ENCODE results near the gene SLC44A3. TPM values are rescaled to one million over a fixed set of nuclear protein-coding genes. Genes with fewer than 3 reads are reported as not detected.
A peak's percentile ranks its signal among the peaks of the same experiment; 100 is the strongest.

Gene SLC44A3
- total RNA-seq, 1 experiment from 2014 or later, result 3.8 TPM

DNA sequence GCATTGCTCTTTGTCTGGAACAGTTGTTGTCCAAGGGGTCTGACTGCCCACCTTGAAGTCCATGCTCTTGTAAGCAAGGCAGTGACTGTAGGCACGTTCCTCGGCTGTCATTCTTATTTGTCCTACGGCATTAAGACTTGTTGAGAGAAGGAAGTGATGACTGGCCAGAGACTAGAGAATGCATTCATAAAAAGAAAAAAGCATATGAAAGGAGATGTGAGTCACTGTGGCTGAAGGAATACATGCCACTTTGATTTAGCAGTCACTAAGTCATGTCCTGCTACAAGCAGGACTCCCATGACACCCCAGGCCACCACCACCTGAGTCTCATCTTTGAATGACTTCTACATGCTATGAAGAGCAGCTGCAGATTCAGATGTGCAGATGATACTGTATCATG is 56.2 kb downstream of the SLC44A3 start:
- H3K27ac ChIP-seq, result peak overlapping the region; percentile 17; the same call in 1 of the 2 replicates
- H3K27me3 ChIP-seq (replicated peaks), result no peaks in the 10 kb centered on the region
- H3K4me3 ChIP-seq, result no peak overlapping the region
- no peaks in the 10 kb centered on the region; the same call in 1 of the 2 replicates for H3K36me3 ChIP-seq
- DNase-seq (ENCODE audit: low read depth in 1 of 2, low spot score in 2 of 2), result peak; percentile 46 to 62
- no peaks in the 10 kb centered on the region for H3K9me3 ChIP-seq (replicated peaks)
- H3K4me1 ChIP-seq (replicated peaks), result peaks cover 24% of the 10 kb centered on the region

DNA sequence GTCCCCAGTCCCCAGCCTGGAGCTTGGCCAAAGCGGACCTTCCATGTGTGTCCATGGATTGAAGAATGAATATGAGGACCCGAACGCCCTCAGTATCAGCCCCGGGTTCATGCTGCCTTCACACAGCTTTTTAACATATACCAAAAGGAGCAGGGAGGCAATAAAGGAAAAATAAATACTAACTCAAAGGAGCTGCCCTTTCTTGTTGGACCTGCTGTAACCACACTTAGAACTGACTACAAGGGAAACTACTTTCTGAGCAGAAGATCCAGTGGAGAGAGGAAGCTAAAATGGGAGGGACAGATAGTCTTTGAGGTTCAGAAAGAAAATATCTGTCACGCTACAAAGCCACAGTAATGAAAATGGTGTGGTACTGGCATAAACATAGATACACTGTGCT is 58.2 kb downstream of the SLC44A3 start:
- H3K9me3 ChIP-seq (replicated peaks), result no peaks in the 10 kb centered on the region
- DNase-seq (ENCODE audit: low read depth in 1 of 2, low spot score in 2 of 2), result no peak
- H3K27ac ChIP-seq, result no peak overlapping the region

DNA sequence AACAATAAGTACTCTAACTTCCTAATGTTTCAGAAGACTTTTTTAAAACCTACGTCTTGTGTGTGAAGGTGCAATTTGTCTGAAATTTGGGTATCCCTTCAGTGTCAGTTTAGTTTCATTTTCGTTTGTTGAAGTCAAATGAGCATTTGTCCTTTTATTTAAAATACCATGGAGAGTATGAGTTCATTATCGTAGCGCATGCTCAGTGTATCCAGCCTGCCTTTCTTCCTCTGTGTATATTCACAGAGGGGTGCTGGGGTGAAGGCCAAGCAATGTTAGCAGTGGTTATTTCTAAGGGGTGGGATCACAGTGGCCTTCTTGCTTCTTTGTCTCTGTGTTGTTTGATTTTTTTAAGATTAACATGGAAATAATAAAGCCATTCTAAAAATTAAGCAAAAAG is 63.5 kb downstream of the SLC44A3 start:
- no peaks in the 10 kb centered on the region for H3K36me3 ChIP-seq
- H3K4me1 ChIP-seq (replicated peaks), result peaks cover 26% of the 10 kb centered on the region
- H3K4me3 ChIP-seq, result no peak overlapping the region
- no peaks in the 10 kb centered on the region for H3K27me3 ChIP-seq (replicated peaks)
- no peaks in the 10 kb centered on the region for H3K9me3 ChIP-seq (replicated peaks)
- peak in 1 of 2 experiments; percentile 59 for DNase-seq (ENCODE audit: low read depth in 1 of 2, low spot score in 2 of 2)
- peak overlapping the region; percentile 70 for H3K27ac ChIP-seq

More for the DNA sequence above, 58.2 kb downstream of the SLC44A3 start:
- Histone ChIP-seq H3K27me3 (replicated peaks) (no peaks in the 10 kb centered on the region), H3K36me3 (no peaks in the 10 kb centered on the region), H3K4me3 (no peak overlapping the region), H3K4me1 (replicated peaks) (peaks cover 27% of the 10 kb centered on the region)

DNA sequence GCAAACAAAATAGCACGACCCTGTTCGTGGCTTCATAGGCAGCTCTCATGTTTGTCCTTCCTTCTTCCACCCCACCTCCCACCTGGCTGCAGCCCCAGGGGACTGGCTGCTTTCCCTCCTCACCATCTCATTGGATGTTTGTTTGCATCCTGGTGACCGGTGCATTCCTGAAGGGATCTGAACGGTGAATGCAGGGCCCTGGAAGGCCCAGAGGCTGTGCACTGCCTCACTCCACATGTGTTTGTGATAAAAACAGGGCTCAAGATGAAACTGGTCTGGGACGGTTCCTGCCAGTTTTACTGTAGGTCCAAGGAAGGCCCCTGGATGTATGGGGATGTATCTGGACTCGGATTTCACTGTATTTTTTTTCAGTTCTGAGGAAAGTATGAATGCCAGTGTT is 63.9 kb downstream of the SLC44A3 start:
- no peak overlapping the region for H3K4me3 ChIP-seq
- H3K36me3 ChIP-seq, result no peaks in the 10 kb centered on the region
- H3K4me1 ChIP-seq (replicated peaks), result peaks cover 24% of the 10 kb centered on the region
- peak; percentile 59 to 67 for DNase-seq (ENCODE audit: low read depth in 1 of 2, low spot score in 2 of 2)
- H3K27ac ChIP-seq, result peak overlapping the region; percentile 70
- H3K9me3 ChIP-seq (replicated peaks), result no peaks in the 10 kb centered on the region
- H3K27me3 ChIP-seq (replicated peaks), result no peaks in the 10 kb centered on the region

DNA sequence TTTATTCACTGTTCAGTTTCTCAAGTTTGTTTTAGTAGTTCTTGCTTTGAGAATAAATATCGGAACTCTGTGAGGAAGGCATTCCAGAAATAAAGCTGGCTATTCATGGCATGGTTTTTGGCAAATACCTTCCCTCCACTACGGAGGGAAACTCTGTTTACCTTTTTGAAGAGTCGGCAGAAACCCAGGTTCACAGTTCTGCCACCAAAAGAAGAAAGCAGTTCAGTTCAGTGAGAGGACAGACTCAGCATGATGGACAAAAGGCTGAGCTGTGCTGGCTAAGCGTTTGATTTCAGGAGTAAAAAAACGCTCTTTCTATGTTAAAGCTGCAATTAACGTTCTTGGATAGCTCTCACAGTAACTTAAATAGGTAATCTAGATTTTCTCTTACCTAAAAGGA is 64.3 kb downstream of the SLC44A3 start:
- H3K4me3 ChIP-seq, result no peak overlapping the region

DNA sequence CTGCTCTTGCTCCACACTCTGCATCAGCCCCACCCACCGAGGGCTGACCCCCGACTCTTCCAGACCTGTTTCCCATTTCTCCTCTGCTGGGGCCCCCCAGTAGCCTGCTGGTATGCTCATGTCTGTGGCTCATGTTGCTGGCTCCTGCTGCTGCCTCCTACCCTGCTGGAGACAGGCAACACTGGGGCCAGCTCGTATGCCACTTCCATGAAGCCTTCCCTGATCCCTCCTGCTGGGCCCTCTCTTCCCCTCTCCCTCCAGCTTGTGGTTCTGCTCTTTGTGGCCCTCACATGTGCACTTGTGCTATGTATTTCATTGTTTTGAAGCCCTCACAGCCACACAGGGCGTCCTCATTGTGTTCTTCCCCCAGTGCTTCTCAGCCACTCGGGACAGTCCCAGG is 66.2 kb downstream of the SLC44A3 start:
- Histone ChIP-seq H3K4me3 (no peak overlapping the region), H3K36me3 (peaks cover 5% of the 10 kb centered on the region), H3K4me1 (replicated peaks) (peaks cover 24% of the 10 kb centered on the region), H3K9me3 (replicated peaks) (no peaks in the 10 kb centered on the region), H3K27ac (no peak overlapping the region), H3K27me3 (replicated peaks) (no peaks in the 10 kb centered on the region)
- DNase-seq (ENCODE audit: low read depth in 1 of 2, low spot score in 2 of 2), result no peak

More for the DNA sequence above, 64.3 kb downstream of the SLC44A3 start:
- Histone ChIP-seq H3K27ac (peak overlapping the region; percentile 70), H3K36me3 (no peaks in the 10 kb centered on the region), H3K27me3 (replicated peaks) (no peaks in the 10 kb centered on the region), H3K4me1 (replicated peaks) (peaks cover 24% of the 10 kb centered on the region), H3K9me3 (replicated peaks) (no peaks in the 10 kb centered on the region)
- DNase-seq (ENCODE audit: low read depth in 1 of 2, low spot score in 2 of 2), result no peak

DNA sequence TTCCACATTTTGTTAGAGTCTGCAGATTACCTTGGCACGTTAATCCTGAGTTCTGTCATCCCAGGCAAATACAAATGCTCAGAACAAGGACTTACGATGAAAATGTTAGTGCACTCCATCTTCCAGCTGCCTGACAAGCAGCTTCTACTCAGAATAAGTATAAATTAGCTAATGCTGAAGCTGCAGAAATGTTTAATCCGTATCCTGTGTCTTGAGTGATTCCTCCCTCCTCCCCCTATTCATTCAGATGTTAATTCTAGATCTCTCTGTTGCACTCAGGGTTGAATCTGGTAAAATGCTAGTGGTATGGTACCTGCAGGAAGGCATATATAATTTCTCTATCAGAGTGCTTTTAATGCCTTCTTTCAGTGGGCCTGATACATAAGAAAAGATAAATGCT is 66.9 kb downstream of the SLC44A3 start:
- no peak for DNase-seq (ENCODE audit: low read depth in 1 of 2, low spot score in 2 of 2)
- H3K4me1 ChIP-seq (replicated peaks), result peaks cover 24% of the 10 kb centered on the region
- no peaks in the 10 kb centered on the region for H3K9me3 ChIP-seq (replicated peaks)
- no peaks in the 10 kb centered on the region for H3K27me3 ChIP-seq (replicated peaks)
- H3K36me3 ChIP-seq, result peaks cover 13% of the 10 kb centered on the region
- no peak overlapping the region for H3K4me3 ChIP-seq
- no peak overlapping the region for H3K27ac ChIP-seq

DNA sequence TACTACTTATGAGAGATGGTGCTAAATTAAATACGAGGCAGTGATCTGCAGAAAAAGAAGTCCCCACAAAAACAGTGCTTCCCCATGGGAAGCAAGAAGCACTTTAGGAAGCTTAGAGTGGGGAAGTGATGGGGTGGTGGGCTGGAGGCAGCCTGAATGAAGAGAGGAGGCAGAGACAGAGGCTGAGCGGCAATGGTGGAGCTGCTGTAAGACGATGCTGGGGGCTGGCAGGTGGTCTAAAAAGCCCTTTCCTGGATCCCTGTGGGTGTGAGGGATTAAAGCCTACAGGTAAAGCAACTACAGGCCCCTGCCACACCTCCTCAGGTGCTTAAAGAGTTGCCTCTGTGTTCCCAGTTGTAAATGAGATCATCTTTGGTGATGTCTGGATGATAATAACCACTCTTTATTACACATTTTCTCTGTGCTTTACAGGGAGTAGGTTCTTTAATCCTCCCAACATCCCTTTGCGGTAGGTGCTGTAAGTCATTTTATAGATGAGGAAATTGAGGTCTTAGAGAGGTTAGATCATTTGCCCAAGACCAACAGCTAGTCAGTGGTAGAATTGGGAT is 67.5 kb downstream of the SLC44A3 start:
- Histone ChIP-seq H3K9me3 (replicated peaks) (no peaks in the 10 kb centered on the region), H3K27ac (no peak overlapping the region), H3K27me3 (replicated peaks) (no peaks in the 10 kb centered on the region), H3K36me3 (peaks cover 18% of the 10 kb centered on the region), H3K4me3 (no peak overlapping the region), H3K4me1 (replicated peaks) (peaks cover 24% of the 10 kb centered on the region)
- DNase-seq (ENCODE audit: low read depth in 1 of 2, low spot score in 2 of 2), result no peak

DNA sequence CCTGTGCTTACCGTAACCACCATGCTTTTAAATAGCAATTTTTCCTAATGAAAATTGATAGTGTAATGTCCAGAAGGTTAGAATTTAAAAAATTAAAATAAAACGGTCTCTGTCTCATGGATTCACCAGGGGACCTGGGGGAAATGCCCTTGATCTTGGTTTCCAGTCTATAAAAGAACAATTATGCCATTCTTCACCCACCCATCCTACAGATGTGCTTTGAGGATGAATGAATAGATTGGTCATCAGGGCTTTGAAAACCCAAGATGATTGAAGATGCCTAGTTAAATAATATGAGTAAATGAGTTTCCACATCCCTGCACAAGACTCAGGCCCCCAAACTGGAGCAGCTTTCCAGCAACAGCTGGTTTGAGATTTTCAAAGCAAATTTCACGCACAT is 68.0 kb downstream of the SLC44A3 start:
- no peak for DNase-seq (ENCODE audit: low read depth in 1 of 2, low spot score in 2 of 2)
- no peaks in the 10 kb centered on the region for H3K27me3 ChIP-seq (replicated peaks)
- H3K36me3 ChIP-seq, result peaks cover 24% of the 10 kb centered on the region
- no peaks in the 10 kb centered on the region for H3K9me3 ChIP-seq (replicated peaks)
- H3K4me3 ChIP-seq, result no peak overlapping the region
- peaks cover 23% of the 10 kb centered on the region for H3K4me1 ChIP-seq (replicated peaks)
- H3K27ac ChIP-seq, result no peak overlapping the region

DNA sequence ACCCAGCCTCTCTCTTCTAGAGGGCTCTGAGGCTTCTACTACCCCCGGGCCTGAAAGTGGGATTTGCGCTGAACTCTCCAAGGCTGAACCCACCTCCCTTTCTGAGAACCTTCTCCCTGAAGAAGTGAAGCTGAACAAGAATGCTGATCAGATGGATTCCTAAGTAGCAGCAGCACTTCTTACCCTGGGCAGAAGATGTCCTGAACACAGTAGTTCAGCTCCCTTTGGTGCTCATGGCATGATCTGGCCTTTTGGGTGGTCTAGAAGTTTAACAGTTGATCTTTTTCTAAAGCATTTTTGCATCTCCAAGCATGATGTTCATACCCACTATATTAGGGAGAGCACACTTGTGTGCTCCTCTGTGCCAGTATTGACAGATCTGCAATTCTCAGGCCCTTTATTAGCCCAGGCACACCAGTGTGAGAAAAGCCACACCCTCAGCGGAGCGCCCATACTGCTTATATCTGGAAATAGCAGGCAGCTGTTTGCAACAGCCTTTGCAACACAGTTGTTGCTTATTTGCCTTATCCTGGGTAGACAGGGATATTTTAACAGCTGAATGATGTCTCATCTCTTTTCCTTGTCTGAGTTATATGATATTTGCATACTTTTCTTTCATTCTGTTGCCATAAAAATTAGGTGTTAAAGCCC is 72.6 kb downstream of the SLC44A3 start:
- peaks cover 69% of the 10 kb centered on the region for H3K36me3 ChIP-seq
- H3K4me3 ChIP-seq, result no peak overlapping the region
- DNase-seq (ENCODE audit: low read depth in 1 of 2, low spot score in 2 of 2), result no peak
- H3K9me3 ChIP-seq (replicated peaks), result no peaks in the 10 kb centered on the region
- no peak overlapping the region for H3K27ac ChIP-seq
- no peaks in the 10 kb centered on the region for H3K27me3 ChIP-seq (replicated peaks)
- H3K4me1 ChIP-seq (replicated peaks), result no peaks in the 10 kb centered on the region

DNA sequence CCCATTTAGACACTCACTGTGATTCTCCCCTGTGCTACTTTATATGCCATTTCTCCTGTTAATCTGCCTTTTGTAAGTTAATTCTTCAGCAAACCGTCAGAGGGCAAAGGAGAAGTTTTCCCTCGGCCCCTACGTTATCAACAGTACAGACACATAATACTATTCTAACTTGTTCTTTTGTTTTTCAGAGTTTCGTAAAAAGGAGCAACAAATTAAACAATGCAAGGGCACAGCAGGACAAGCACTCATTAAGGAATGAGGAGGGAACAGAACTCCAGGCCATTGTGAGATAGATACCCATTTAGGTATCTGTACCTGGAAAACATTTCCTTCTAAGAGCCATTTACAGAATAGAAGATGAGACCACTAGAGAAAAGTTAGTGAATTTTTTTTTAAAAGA is 74.5 kb downstream of the SLC44A3 start:
- H3K27ac ChIP-seq, result no peak overlapping the region
- H3K36me3 ChIP-seq, result peaks cover 88% of the 10 kb centered on the region
- no peaks in the 10 kb centered on the region for H3K27me3 ChIP-seq (replicated peaks)
- H3K4me1 ChIP-seq (replicated peaks), result peaks cover 10% of the 10 kb centered on the region
- H3K9me3 ChIP-seq (replicated peaks), result no peaks in the 10 kb centered on the region
- no peak overlapping the region for H3K4me3 ChIP-seq
- DNase-seq (ENCODE audit: low read depth in 1 of 2, low spot score in 2 of 2), result no peak

DNA sequence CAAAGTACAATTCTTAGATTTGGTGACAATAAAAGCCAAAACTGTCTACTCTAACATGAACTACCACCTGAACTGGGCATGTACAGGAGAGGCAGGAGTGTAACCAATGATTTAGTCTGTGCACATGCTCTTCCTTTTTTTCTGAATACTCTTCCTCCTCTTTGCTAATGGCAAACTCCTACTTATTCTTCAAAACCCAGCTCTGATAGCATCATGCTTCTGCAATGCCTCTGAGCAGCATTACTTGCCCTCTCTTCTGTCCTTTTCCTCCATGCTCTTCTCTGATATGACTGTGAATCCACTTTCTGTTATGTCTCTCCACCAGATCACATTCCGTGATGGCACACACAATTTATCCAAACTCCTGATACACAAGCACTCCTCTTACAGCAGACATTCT is 75.4 kb downstream of the SLC44A3 start:
- H3K27ac ChIP-seq, result no peak overlapping the region
- H3K36me3 ChIP-seq, result peaks cover 93% of the 10 kb centered on the region
- H3K9me3 ChIP-seq (replicated peaks), result no peaks in the 10 kb centered on the region
- H3K4me3 ChIP-seq, result no peak overlapping the region
- peaks cover 12% of the 10 kb centered on the region for H3K4me1 ChIP-seq (replicated peaks)
- DNase-seq (ENCODE audit: low read depth in 1 of 2, low spot score in 2 of 2), result no peak
- no peaks in the 10 kb centered on the region for H3K27me3 ChIP-seq (replicated peaks)

DNA sequence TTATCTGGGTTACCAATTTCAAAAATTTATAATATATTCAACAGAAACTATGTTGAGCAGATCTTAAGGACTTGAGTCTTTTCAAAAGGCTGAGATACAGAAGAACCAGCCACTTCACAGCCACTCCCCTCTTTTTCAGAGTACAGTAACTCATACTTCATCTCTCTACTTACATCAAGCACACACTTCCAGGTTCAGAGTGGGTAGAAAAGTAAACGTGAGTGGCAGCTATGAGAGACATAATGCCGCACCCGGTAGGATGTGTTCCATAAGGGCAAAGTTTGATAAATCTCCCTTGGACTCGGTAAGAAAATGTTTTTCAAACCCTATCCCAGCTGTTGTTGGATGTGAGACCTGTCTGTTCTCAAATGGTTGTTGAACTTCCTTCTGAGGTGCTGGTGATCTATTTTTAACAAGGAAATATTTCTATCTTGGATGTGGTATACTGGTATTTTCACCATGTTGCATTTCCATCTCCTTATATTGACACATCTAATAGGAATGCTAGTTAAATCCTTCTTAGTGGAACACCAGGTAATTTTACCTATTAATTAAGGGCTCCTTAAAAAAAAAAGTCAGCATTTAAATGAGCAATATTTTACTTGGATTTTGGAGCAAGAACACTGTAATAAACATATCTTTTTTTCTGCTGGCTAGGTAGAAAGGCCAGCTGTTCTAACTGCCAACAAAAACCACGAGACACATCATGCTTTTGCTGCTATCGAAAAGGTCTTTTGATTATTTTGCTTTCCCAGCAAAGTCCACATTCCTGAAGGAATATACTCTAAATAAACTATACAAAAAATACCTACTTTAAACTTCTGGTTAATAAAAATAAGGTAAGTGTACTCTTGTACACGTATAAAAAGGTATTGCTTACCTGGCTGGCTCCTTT is 78.6 kb downstream of the SLC44A3 start:
- Histone ChIP-seq H3K4me1 (replicated peaks) (peaks cover 33% of the 10 kb centered on the region), H3K27me3 (replicated peaks) (no peaks in the 10 kb centered on the region), H3K9me3 (replicated peaks) (no peaks in the 10 kb centered on the region), H3K36me3 (peaks cover 99% of the 10 kb centered on the region), H3K27ac (peak overlapping the region; percentile 29; the same call in 1 of the 2 replicates), H3K4me3 (no peak overlapping the region)
- no peak for DNase-seq (ENCODE audit: low read depth in 1 of 2, low spot score in 2 of 2)

DNA sequence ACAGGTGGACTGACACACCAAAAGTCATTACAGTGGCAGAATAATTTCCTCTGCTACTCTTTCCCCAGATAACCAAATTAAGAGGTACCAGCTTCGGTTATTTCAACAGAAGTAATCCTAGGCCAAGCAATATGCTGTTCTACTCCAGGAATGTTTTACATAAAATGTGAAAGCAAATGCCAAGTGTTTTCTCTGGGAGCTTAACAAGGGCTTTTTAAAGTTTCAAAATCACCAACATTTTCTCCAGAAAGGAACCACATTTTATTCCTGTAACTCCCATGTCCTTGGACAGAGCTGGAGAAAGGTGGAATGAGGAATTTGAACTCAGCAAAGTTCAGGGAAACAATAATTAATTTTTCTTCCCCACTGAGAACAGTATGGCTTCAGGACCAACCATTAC is 79.6 kb downstream of the SLC44A3 start:
- DNase-seq (ENCODE audit: low read depth in 1 of 2, low spot score in 2 of 2), result no peak
- H3K27ac ChIP-seq, result no peak overlapping the region
- no peak overlapping the region for H3K4me3 ChIP-seq
- no peaks in the 10 kb centered on the region for H3K27me3 ChIP-seq (replicated peaks)
- H3K4me1 ChIP-seq (replicated peaks), result peaks cover 36% of the 10 kb centered on the region
- H3K9me3 ChIP-seq (replicated peaks), result no peaks in the 10 kb centered on the region
- H3K36me3 ChIP-seq, result peaks cover 97% of the 10 kb centered on the region
